NCI-H1417 (cell line): ENCODE results near the gene NLRP9.
A peak's percentile ranks its signal among the peaks of the same experiment; 100 is the strongest.
"Not testable (repeated sequence)": the region's sequence is repeated elsewhere in the genome, so short reads cannot be mapped to it uniquely, and the experiment has no call there.

Experiments
- DNase-seq, 3 experiments: peaks; one replicate each; lab custom pipeline; 2025; lab: John Stamatoyannopoulos, UW

NLRP9 gene

DNA sequence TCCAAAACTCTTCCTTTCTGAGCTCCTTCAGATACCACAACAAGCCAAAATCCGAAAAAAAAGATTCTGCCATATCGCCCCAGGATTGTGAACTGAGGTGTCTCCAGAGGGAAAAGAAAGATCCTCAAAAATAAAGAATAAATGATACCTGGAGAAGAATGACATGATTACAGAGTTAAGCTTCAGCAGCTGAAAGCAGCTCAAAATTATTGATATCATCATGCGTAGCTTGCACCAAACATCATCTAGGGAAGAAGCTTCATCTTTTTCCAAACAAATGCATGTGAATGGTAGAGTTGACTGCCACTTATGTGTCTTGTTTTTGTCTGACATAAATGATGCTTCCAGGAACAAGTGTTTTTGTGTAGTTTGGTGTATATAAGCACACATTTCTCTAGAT lies at the start of gene NLRP9:
TSS of gene NLRP9 (minus strand) at position 101 of the 400 bp plus-strand sequence. CDS start at position 73, 28 bp downstream.
- DNase-seq: no peak

DNA sequence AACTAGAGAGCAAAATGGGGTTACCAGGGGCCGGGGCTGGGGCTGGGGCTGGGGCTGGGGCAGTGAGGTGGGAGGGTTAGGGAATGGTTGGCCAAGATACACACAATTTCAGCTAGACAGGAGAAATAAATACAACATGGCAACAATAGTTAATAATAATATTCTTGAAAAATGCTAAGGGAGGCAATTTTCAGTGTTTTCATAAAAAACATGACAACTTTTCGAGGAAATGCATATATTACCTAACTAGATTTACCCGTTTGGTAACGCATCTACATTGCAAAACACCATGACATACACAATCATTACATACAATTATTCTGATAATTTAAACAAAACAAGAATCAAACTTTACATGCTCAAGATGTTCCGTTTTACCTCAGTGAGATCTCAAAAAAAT lies 42.9 kb upstream of the NLRP9 start:
- no peak for DNase-seq

DNA sequence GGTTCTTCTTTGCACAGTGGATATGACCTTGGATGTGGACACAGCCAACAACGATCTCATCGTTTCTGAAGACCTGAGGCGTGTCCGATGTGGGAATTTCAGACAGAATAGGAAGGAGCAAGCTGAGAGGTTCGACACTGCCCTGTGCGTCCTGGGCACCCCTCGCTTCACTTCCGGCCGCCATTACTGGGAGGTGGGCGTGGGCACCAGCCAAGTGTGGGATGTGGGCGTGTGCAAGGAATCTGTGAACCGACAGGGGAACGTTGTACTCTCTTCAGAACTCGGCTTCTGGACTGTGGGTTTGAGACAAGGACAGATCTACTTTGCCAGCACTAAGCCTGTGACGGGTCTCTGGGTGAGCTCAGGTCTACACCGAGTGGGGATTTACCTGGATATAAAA lies 40.1 kb upstream of the NLRP9 start:
- DNase-seq: no peak

DNA sequence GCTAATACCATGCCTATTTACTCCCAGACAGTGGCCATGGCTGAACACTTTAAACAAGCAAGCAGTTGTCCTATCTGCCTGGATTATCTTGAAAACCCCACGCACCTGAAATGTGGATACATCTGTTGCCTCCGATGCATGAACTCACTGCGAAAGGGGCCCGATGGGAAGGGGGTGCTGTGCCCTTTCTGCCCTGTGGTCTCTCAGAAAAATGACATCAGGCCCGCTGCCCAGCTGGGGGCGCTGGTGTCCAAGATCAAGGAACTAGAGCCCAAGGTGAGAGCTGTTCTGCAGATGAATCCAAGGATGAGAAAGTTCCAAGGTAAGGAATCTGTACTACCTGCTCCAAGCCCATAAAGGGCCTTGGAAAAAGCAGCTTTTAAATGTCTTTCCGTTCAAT lies 39.3 kb upstream of the NLRP9 start:
- peak in 1 of 3 experiments; percentile 37 for DNase-seq

DNA sequence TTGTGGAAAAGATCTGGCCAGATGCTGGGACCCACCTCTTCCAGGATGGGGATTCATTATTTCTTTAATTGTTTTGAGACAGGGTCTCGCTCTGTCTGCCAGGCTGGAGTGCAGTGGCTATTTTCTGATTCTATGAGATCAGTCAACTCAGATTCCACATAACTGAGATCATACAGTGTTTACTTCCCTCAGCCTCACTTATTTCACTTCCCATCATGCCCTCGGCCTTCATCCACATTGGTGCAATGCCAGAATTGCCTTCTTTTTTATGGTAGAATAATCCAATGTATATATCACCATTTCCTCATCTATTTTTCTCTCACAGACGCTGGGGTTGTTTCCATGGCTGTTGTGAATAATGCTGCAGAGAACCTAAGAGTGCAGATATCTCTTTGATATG lies 31.4 kb upstream of the NLRP9 start:
- DNase-seq: not testable (repeated sequence)

DNA sequence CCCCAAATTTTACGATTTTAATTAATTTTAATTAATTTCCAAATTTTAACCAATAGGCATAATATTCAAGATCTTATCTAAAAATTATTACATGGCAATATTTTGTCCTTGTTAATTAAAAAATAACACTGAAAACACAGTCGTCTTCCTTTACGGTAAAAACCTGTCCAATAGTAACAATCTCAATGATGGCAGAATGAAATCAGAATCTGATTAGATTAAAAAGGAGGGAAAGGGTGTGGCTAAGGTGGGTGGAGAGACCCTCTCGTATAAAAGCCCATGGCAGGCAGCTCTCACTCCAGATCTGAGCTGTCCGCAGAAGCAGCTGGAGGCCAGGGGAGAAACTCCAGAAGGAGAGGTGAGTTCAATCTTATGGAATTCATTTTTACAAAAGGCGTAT lies 30.6 kb upstream of the NLRP9 start, which contains the start of gene RFPL4AL1:
TSS of gene RFPL4AL1 (plus strand) at position 301 of the 400 bp plus-strand sequence. CDS start 2,687 bp downstream, outside the sequence.
- DNase-seq: not testable (repeated sequence)

DNA sequence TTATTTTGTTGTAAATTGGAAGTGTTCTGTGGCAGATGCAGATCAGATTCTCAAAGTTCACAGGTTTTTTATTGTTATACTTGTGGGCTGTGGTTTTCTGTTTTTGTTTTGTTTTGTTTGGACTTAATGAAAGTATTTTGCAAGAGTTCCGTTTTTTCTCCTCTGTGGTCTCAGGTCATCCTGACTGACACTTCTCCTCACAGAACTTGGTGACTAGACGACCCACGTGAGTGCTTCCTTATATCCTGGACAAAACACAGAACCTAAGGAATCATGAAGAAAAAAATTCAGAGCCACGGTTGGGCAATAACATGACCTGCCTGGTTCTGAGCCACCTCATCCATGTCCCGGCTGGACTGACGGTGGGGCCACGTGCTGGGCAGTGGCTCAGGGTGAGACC lies 28.3 kb upstream of the NLRP9 start:
- DNase-seq: no peak

DNA sequence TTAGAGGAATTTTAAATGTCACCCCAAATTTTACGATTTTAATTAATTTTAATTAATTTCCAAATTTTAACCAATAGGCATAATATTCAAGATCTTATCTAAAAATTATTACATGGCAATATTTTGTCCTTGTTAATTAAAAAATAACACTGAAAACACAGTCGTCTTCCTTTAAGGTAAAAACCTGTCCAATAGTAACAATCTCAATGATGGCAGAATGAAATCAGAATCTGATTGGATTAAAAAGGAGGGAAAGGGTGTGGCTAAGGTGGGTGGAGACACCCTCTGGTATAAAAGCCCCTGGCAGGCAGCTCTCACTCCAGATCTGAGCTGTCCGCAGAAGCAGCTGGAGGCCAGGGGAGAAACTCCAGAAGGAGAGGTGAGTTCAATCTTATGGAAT lies 20.6 kb upstream of the NLRP9 start, which contains the start of gene RFPL4A:
TSS of gene RFPL4A (plus strand) at position 301 of the 400 bp plus-strand sequence. CDS start 2,704 bp downstream, outside the sequence.
- DNase-seq: not testable (repeated sequence)

DNA sequence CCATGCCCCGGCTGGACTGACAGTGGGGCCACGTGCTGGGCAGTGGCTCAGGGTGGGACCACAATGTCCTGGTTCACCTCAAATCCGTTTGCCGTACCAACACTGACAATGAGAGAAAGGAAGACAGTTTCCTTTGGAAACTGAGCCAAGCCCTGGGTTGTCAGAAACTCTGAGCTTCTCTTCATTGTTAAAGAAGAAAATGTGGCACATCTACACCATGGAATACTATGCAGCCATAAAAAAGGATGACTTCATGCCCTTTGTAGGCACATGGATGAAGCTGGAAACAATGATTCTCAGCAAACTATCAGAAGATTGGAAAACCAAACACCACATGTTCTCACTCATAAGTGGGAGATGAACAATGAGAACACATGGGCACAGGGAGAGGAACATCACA lies 18.6 kb upstream of the NLRP9 start:
- not testable (repeated sequence) for DNase-seq

DNA sequence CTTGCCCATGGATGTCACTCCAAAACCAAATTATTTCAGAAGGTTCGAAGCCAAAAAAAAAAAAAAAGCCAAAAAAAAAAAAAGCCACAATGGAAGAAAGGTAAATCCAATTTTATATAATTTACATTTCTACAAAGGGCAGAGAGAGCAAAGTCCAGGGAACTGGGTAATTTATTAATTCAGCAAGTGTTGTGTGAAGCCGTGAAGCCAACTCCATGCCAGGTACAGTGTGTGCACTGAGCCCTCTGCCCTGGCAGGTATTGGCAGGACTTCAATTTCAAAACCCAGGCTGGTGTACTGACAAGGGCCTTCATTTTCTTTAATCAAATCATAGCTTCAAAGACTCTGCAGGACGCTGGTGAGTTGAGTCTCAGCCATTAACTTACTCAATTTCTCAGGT lies 15.2 kb upstream of the NLRP9 start:
- DNase-seq: no peak

DNA sequence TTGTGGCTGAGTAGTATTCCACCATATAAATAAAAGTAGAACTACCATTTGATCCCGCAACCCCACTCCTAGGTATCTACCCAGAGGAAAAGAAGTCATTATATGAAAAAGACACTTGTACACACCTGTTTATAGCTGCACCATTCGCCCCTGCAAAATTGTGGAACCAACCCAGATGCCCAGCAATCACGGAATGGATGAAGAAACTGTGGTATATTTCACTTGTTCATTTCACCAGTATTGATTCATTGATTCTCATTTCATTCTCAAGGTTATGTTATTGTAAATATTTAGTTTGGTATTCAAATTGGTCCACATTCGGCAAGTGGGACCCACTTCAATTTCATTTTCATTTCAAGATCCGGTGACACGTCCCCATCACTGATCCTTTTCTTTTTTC lies 12.5 kb upstream of the NLRP9 start:
- no peak for DNase-seq

DNA sequence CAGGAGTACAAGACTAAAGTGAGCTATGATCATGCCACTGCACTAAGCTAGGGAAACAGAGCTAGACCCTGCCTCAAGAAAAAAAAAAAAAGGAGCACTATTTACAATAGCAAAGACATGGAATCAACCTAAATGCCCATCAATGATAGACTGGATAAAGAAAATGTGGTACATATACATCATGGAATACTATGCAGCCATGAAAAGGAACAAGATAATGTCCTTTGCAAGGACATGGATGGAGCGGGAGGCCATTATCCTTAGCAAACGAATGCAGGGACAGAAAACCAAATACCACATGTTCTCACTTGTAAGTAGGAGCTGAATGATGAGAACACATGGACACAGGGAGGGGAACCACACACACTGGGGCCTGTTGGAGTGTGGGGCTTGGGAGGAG lies 7.8 kb downstream of the NLRP9 start:
- not testable (repeated sequence) for DNase-seq

DNA sequence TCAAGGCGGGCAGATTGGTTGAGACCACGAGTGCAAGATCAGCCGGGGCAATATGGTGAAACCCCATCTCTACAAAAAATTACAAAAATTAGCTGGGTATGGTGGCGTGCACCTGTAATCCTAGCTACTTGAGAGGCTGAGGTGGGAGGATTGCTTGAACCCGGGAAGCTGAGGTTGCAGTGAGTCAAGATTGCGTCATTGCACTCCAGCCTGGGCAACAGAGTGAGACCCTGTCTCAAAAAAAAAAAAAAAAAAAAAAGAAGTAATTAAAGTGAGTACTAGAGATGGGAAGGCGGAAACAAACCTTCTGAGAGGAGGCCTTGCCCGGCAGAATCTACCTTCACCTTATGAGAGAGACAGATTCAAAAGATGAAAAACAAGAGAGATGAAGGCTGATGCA lies 14.7 kb downstream of the NLRP9 start:
- no peak for DNase-seq

DNA sequence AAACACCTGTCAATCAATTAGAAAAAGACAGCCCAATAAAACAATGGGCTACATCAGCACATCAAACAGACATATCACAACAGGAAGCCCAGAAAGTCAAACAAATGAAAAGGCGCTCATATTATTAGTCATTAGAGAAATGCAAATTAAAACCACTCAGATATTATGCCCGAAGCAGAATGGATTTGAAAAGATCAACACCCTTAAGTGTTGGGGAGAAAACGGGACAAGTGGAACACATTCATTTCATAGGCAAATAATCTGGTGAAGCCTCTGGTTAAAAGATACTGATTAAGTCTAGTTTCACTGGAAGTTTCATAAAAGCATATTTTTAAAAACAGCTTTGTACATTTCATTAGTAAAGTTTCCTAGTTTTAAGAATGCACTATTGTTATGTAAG lies 17.4 kb downstream of the NLRP9 start:
- no peak for DNase-seq

DNA sequence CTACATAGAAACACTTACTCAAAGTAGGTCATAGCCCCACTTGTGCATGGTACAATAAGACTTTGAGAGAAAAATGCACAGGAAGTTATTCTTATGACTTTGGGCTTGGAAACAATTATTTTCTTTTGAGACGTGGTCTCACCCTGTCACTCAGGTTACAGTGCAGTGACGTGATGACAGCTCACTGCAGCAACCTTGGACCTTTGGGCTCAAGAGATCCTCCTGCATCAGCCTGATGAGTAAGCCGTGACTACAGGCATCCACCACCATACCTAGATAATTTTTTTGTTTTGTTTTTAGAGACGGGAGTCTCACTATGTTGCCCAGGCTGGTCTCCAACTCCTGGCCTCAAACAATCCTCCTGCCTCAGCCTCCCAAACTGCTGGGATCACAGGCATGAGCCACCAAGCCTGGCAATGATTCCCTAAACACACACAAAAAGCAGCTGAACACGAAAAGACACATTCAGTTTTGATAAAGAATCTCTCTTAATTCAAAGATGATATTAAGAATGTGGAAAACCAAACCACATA lies 17.9 kb downstream of the NLRP9 start:
- DNase-seq: no peak

DNA sequence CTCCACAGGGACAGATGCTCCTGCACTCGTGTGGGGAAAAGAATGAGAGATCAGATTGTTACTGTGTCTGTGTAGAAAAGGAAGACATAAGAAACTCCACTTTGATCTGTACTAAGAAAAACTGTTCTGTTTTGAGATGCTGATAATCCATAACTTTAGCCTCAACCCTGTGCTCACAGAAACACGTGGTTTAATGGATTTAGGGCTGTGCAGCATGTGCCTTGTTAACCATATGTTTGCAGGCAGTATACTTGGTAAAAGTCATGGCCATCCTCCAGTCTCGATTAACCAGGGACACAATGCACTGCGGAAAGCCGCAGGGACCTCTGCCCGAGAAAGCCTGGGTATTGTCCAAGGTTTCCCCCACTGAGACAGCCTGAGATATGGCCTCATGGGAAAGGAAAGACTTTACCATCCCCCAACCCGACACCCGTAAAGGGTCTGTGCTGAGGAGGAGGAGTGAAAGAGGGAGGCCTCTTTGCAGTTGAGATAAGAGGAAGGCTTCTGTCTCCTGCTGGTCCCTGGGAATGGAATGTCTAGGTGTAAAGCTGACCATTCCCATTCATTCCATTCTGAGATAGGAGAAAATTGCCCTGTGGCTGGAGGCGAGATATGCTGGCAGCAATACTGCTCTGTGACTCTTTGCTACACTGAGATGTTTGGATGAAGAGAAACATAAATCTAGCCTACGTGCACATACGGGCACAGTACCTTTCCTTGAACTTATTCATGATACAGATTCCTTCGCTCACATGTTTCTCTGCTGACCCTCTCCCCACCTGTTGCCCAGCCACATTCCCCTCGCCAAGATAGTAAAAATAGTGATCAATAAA lies 20.1 kb downstream of the NLRP9 start:
- DNase-seq: not testable (repeated sequence)

DNA sequence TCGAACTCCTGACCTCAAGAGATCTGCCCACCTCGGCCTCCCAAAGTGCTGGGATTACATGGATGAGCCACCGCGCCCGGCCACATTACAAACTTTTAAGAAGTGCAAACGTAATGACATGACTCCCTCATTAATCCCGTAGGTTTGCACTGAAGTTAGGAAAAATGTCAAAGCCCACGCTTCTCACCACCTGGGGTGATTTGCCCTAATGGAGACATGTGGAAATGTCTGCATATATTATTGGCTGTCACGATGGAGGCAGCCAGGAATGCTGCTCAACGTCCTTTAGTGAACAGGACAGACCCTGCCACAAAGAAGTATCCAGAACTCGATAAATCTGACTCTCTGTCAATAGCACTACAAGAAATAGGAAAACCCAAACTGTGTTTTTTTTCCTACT lies 21.0 kb downstream of the NLRP9 start:
- no peak for DNase-seq

DNA sequence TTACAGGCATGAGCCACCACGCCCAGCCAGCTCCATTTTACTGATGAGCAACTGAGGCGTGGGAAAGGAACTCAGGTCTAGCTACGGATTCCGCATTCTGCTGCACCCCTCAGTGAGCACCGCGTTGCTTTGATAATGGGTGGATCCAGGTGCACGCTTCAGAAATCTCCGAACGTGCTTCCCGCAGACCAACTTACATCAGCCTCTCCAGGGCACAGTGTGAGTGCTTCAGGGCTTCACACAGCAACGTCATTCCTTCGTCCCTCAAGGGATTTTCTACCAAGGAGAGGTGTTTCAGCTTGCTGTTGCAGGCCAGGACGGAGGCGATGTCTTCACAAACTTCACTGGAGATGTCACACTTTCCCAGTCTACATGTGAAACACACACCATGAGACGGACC lies 21.7 kb downstream of the NLRP9 start:
- DNase-seq: no peak

DNA sequence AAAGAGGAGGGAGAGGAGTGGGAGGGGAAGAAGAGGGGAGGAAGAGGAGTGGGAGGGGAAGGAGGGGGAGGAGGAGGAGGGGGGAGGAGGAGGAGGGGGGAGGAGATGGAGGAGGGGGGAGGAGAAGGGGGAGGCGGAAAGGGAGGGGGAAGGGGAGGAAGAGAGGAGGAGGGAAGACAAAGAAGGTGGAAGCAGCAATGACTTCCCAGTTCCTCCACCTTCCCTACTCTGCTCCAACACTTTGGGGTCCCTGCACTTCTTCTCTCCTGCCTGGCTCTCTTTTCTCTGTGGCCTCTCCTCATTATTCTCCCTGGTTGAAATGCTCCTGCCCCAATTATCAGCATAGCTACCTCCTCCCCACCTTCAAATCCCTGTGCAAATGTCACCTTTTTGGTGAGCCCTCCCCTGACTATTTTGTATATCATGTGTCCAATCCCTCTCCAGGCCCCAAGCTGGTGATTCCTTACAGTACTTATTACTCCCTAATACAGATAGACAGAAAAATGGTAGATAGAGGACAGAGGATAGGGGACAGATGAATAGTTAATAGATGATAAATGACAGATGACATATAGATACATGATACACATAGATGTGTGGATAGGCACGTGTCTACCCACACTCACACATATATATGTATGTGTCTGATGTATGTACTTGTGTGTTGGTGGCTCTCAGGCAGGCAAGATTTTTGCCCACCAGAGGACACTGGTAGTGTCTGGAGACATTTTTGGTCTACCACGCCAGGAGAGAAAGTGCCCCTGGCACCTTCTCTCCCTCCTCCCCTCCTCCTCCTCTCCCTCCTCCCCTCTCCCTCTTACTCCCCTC lies 25.2 kb downstream of the NLRP9 start:
- no peak for DNase-seq

DNA sequence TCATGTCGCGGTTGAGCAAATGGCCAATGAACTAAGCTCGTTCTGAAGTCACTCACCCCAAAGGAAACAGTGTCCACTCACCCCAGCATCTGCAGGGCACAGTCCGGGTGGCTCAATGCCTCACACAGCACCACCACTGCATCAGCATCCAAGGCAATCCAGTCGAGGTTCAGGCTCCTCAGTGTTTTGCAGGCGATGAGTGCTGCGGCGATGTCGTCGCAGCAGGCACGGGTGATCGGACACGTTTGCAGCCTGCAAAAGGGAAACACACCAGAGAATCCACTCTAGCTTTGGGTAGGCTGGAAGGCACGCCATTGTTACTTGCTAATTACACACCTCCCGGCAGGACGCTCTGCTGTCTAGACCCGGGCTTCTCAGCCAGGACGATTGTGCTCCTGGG lies 26.5 kb downstream of the NLRP9 start:
- DNase-seq: no peak

DNA sequence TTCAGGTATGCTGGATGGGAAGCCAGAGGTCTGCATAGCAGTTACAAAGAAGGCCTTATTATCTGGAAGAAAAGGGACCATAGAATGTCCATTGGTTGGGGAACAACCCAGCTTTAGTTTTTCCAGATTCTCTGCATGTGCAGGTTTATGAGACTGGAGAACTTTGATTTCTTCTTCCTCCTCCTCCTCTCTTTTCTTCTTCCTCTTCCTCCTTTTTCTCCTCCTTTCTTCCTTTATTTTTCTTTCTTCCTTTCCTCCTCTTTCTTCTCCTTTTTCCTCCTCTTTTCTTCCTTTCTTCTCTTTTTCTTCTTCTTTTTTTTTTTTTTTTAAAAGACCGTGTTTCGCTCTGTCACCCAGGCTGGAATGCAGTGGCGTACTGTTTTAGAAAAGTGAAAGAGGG lies 32.2 kb downstream of the NLRP9 start:
- no peak for DNase-seq

DNA sequence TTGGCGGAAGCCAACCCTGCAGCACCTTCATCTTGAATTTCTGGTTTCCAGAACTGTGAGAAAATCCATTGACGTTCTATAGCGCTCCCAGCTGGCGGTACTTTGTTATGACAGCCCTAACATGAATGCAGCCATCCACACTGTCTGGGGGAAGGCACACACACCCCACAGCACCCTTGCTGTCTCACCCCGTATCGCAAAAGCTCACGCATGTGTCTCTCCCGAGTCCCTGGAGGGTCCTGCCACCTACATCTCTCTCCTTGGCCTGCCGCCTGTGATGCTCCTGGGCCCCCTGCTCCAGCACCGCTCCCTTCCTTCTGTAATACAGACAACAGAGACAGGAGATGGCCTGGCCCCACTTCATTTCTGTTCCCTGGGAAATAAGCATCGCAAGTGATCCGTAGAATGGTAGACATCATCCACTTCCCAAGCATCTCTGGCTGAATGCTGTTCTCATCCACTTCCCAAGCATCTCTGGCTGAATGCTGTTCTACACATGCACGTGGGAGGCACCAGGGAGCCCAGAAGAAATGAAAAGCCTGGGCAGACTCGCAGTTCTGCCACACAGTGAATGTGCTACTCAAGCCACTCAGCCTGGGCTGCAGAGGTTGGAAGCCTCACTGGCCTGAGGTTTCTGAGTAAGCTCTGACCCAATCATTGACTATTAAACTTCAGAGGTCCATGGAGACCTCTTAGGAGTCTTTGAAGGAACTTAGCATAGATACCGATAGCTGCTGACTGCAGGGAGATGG lies 33.5 kb downstream of the NLRP9 start:
- DNase-seq: no peak
